C4-2B (cell line): Measurements from ENCODE around the gene PCGF2.
"Not testable (repeated sequence)": the region's sequence is repeated elsewhere in the genome, so short reads cannot be mapped to it uniquely, and the experiment has no call there.

Experiments used
- H3K27ac ChIP-seq: fragments of 450-650 bp; 2 replicates; pipeline ENCODE4 v1.5.1; 2017
- CTCF ChIP-seq: fragments of 450-650 bp; conservative IDR thresholded peaks from 2 replicates; pipeline ENCODE4 v1.5.1; 2017; ENCODE audit warnings: mild to moderate bottlenecking
- ZFX ChIP-seq: fragments of 450-650 bp; IDR thresholded peaks from 2 replicates; pipeline ENCODE4 v1.6.1; 2017

Gene PCGF2

GRCh38 chr17:38789185-38789584, 41.0 kb upstream of the PCGF2 start:
- no peak overlapping the region for H3K27ac ChIP-seq

GRCh38 chr17:38787999-38788398, 39.9 kb upstream of the PCGF2 start:
- not testable (repeated sequence) for H3K27ac ChIP-seq

More at GRCh38 chr17:38789185-38789584, 41.0 kb upstream of the PCGF2 start:
- TF ChIP-seq ZFX (no peak), CTCF (no peak)

- H3K27ac ChIP-seq = no peak overlapping the region
- TF ChIP-seq CTCF (no peak), ZFX (no peak)
Observed at GRCh38 chr17:38786372-38786771, 38.2 kb upstream of the PCGF2 start.

GRCh38 chr17:38783227-38783626, 35.1 kb upstream of the PCGF2 start:
- no peak overlapping the region for H3K27ac ChIP-seq

GRCh38 chr17:38779965-38780752, 32.0 kb upstream of the PCGF2 start:
- H3K27ac ChIP-seq = no peak overlapping the region
- TF ChIP-seq CTCF (no peak), ZFX (no peak)

More at GRCh38 chr17:38783227-38783626, 35.1 kb upstream of the PCGF2 start:
- no peak for TF ChIP-seq ZFX
- no peak for TF ChIP-seq CTCF

- no peak overlapping the region for H3K27ac ChIP-seq
- no peak for TF ChIP-seq ZFX
- no peak for TF ChIP-seq CTCF
Observed at GRCh38 chr17:38777641-38778250, 29.6 kb upstream of the PCGF2 start.

- TF ChIP-seq CTCF = no peak
- TF ChIP-seq ZFX = no peak
- H3K27ac ChIP-seq = no peak overlapping the region
Observed at GRCh38 chr17:38773258-38773657, 25.1 kb upstream of the PCGF2 start.
